Cardiac muscle cell (in vitro differentiated cells and primary cell): ENCODE measurements around the gene PGLYRP4. TPM values are rescaled to one million over a fixed set of nuclear protein-coding genes. Genes with fewer than 3 reads are reported as not detected.

Source experiments
- DNase-seq, 2 donors: peaks; one replicate each; pipeline versions ENCODE4 v3.0.0 to v3.0.0-alpha.2; 2010 to 2017; ENCODE audit warnings: low read depth in 1 of 2, low spot score in 1 of 2
- H3K27ac ChIP-seq: fragments of 200-600 bp; sonication (generic); 2 replicates; pipeline ENCODE4 v1.5.1; 2016
- H3K27me3 ChIP-seq: fragments of 200-600 bp; sonication (generic); 2 replicates; pipeline ENCODE4 v1.6.0; 2016; ENCODE audit warnings: control low read depth
- H3K36me3 ChIP-seq: fragments of 200-600 bp; sonication (generic); 2 replicates; pipeline ENCODE4 v1.5.1; 2016; ENCODE audit warnings: control low read depth
- H3K4me1 ChIP-seq: fragments of 200-600 bp; sonication (generic); 2 replicates; pipeline ENCODE4 v1.8.1; 2017; ENCODE audit warnings: low read depth, mild to moderate bottlenecking, mixed run types
- H3K4me3 ChIP-seq: fragments of 200-600 bp; sonication (generic); 2 replicates; pipeline ENCODE4 v1.5.1; 2016; ENCODE audit warnings: mild to moderate bottlenecking
- H3K9me3 ChIP-seq: fragments of 200-600 bp; sonication (generic); 2 replicates; pipeline ENCODE4 v1.5.1; 2017; ENCODE audit warnings: low read depth, mild to moderate bottlenecking, control low read depth
- polyA plus RNA-seq: library from polyadenylated mRNA; unstranded; fragments of >200 nt; fragmentation: Nextera tagmentation; extraction: Ambion mirVana; gene quantifications from 2 replicates; pipeline ENCODE4 v1.2.1, GENCODE V29; 2016
- total RNA-seq: library from RNA; depleted of rRNA; stranded (reverse); fragments of >200 nt; gene quantifications from 2 replicates; pipeline ENCODE4 v1.2.3, GENCODE V29; 2016
- TF ChIP-seq, protein P1 (sequence below): IDR thresholded peaks from 2 replicates; pipeline ENCODE4 v1.5.1; 2012; ENCODE audit warnings: low read depth, mild to moderate bottlenecking, low read length

PGLYRP4 gene
- total and polyA plus RNA-seq, 2 experiments from 2014 or later = 0.33 TPM; not detected in 1

- no peaks in the 10 kb centered on the region for H3K9me3 ChIP-seq
- H3K27me3 ChIP-seq = peaks cover 6% of the 10 kb centered on the region
- H3K4me1 ChIP-seq = no peaks in the 10 kb centered on the region
- H3K27ac ChIP-seq = no peak overlapping the region
- TF ChIP-seq, protein P1, sequence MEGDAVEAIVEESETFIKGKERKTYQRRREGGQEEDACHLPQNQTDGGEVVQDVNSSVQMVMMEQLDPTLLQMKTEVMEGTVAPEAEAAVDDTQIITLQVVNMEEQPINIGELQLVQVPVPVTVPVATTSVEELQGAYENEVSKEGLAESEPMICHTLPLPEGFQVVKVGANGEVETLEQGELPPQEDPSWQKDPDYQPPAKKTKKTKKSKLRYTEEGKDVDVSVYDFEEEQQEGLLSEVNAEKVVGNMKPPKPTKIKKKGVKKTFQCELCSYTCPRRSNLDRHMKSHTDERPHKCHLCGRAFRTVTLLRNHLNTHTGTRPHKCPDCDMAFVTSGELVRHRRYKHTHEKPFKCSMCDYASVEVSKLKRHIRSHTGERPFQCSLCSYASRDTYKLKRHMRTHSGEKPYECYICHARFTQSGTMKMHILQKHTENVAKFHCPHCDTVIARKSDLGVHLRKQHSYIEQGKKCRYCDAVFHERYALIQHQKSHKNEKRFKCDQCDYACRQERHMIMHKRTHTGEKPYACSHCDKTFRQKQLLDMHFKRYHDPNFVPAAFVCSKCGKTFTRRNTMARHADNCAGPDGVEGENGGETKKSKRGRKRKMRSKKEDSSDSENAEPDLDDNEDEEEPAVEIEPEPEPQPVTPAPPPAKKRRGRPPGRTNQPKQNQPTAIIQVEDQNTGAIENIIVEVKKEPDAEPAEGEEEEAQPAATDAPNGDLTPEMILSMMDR = no peak
- no peak overlapping the region for H3K4me3 ChIP-seq
- no peaks in the 10 kb centered on the region for H3K36me3 ChIP-seq
- DNase-seq = no peak
Measured at GRCh38 chr1:153309441-153309840, 39.2 kb downstream of the PGLYRP4 start.

GRCh38 chr1:153308540-153308939, 40.1 kb downstream of the PGLYRP4 start:
- Histone ChIP-seq H3K27me3 (peaks cover 6% of the 10 kb centered on the region), H3K9me3 (no peaks in the 10 kb centered on the region), H3K36me3 (no peaks in the 10 kb centered on the region), H3K4me1 (no peaks in the 10 kb centered on the region), H3K4me3 (no peak overlapping the region), H3K27ac (no peak overlapping the region)
- TF ChIP-seq, protein P1 = no peak
- no peak for DNase-seq

DNA sequence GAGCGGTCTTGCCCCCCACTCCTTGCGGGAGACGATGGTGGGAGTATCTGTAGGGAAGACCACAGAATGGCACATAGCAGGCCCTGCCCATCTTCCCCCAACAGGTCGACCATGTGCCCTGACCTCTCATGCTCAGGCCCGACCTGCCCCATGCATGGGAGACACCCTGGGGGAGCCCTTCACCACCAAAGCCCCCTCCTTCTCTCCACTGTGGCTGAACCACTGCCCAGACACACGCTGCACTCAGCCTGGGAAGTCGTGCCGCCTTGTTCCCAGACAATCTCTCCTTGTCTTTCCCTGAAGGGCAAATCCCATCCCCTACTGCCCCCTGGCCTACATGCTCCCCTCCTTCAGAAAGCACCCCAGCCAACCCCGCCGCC, 41.4 kb downstream of the PGLYRP4 start:
- Histone ChIP-seq H3K36me3 (no peaks in the 10 kb centered on the region), H3K4me1 (no peaks in the 10 kb centered on the region), H3K4me3 (no peak overlapping the region), H3K9me3 (no peaks in the 10 kb centered on the region), H3K27me3 (peaks cover 6% of the 10 kb centered on the region), H3K27ac (no peak overlapping the region)
- TF ChIP-seq, protein P1 = no peak
- DNase-seq = no peak

- DNase-seq = no peak
- H3K27ac ChIP-seq = no peak overlapping the region
- no peaks in the 10 kb centered on the region for H3K4me1 ChIP-seq
- H3K27me3 ChIP-seq = peaks cover 6% of the 10 kb centered on the region
- H3K9me3 ChIP-seq = no peaks in the 10 kb centered on the region
- no peaks in the 10 kb centered on the region for H3K36me3 ChIP-seq
- TF ChIP-seq, protein P1 = no peak
- no peak overlapping the region for H3K4me3 ChIP-seq
Measured at GRCh38 chr1:153306303-153307220, 42.1 kb downstream of the PGLYRP4 start.

GRCh38 chr1:153305682-153306081, 43.0 kb downstream of the PGLYRP4 start:
- Histone ChIP-seq H3K27me3 (peaks cover 6% of the 10 kb centered on the region), H3K4me3 (no peak overlapping the region), H3K36me3 (no peaks in the 10 kb centered on the region), H3K9me3 (no peaks in the 10 kb centered on the region), H3K4me1 (no peaks in the 10 kb centered on the region), H3K27ac (no peak overlapping the region)
- DNase-seq = no peak
- TF ChIP-seq, protein P1 = no peak
